Breast epithelium (tissue), 3 donors: ENCODE results near the gene C19orf73.

ENCODE experiments used
- CTCF ChIP-seq, 3 donors: fragments of 450-650 bp; IDR thresholded peaks; one replicate each; pipeline ENCODE4 v1.5.1; 2016 to 2017; ENCODE audit warnings: antibody characterized with exemption in 3 of 3, mild to moderate bottlenecking in 3 of 3, moderate library complexity in 3 of 3
- POLR2A ChIP-seq: fragments of 450-650 bp; IDR thresholded peaks from one replicate; pipeline ENCODE4 v1.6.1; 2016; ENCODE audit warnings: antibody characterized with exemption, mild to moderate bottlenecking, moderate library complexity
- POLR2AphosphoS5 ChIP-seq, 3 donors: sonication (generic); formaldehyde crosslinking; IDR thresholded peaks; one replicate each; pipeline ENCODE4 v1.6.1; 2017; ENCODE audit warnings: antibody characterized with exemption in 3 of 3

DNA sequence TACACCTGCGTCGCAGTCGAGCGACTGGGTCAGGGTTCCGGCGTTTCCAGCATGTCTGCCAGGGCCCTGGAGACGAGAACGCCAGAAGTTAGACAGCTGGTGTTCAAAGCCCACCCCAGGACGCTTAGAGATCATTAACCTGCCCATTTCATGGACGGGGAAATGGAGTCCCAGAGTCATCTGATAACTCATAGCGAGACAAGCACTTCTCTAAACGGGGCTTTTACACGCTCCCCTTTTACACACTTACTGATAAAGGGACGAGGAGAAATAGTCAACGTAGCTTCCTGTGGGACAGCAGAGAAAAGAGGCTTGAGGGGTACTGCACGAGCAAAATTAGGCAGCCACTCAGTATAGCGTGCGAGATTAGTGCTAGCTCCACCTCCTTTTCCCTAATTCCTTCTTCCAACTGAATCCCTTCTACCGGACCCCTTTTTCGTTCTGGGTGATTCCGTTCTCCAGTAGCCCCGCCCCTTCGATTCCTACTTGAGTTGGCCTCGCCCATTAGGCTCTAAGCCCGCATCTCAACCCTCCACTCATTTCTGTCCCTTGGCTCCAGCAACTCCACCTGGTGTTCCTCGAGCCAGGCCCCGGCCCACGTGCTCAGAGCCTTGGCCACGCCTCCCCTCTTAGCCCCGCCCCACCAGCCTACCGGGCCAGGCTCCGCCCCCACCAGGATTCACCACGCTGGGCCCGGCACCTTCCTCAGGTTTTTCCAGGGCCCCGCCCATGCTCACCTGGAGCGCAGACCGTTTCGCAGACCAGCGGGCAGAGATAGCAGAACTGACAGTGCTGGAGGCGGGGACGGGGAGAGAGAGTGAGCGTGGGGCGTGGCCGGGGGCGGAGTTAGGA is 32.5 kb upstream of the C19orf73 start:
- no peak for TF ChIP-seq CTCF (IDR thresholded peaks at IDR 0.05)
- TF ChIP-seq POLR2A: no peak
- no peak for TF ChIP-seq POLR2AphosphoS5 (IDR thresholded peaks at IDR 0.05)
